ENCODE measurements around the gene CCDC15. TPM values are rescaled to one million over a fixed set of nuclear protein-coding genes. Genes with fewer than 3 reads are reported as not detected.

CCDC15 gene
- total RNA-seq, 3 donors from 2014 or later: 0.73 to 1.8 (median 1.6) TPM

- DNase-seq (no peak), ATAC-seq (no peak)
- H3K4me3 ChIP-seq: no peak overlapping the region
- TF ChIP-seq, protein P1, sequence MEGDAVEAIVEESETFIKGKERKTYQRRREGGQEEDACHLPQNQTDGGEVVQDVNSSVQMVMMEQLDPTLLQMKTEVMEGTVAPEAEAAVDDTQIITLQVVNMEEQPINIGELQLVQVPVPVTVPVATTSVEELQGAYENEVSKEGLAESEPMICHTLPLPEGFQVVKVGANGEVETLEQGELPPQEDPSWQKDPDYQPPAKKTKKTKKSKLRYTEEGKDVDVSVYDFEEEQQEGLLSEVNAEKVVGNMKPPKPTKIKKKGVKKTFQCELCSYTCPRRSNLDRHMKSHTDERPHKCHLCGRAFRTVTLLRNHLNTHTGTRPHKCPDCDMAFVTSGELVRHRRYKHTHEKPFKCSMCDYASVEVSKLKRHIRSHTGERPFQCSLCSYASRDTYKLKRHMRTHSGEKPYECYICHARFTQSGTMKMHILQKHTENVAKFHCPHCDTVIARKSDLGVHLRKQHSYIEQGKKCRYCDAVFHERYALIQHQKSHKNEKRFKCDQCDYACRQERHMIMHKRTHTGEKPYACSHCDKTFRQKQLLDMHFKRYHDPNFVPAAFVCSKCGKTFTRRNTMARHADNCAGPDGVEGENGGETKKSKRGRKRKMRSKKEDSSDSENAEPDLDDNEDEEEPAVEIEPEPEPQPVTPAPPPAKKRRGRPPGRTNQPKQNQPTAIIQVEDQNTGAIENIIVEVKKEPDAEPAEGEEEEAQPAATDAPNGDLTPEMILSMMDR (IDR thresholded peaks at IDR 0.05): no peak
- H3K9me3 ChIP-seq: no peaks in the 10 kb centered on the region
- no peaks in the 10 kb centered on the region for H3K36me3 ChIP-seq (ENCODE audit: low read depth)
- no peaks in the 10 kb centered on the region for H3K4me1 ChIP-seq (ENCODE audit: low read depth)
- intact Hi-C loops (cut with DNase I, micrococcal nuclease): no loop called here
These were observed 124.0 kb downstream of the CCDC15 start for GRCh38 chr11:125078016-125078415.

DNA sequence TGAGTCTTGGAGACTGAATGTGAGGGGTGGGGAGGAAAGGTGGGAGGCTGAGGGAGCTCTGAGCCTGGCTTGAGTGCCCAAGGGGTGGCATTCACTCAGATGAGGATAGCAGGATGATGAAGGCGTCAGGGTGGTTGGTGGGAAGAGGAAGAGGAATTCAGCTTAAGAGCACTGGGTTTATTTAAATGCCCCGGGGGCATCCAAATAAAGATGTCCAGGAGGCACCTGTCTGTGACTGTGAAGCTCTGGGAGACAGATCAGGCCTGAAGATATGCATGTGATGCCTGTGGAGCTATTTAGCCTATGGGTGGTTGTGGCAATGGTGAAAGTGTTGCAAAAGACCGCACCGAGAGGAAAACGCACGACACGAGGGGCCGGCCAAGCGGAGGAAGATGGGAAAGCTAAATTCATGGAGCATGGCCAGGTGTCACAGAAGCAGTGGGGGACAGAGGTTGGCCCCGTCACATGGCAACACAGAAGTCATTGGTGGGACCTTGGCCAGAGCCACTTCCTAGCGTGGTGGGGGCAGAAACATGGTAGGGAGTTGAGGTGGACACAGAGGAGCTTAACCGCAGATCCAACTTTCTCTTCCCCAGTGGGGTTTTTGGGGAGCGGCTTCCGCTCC, 124.6 kb downstream of the CCDC15 start:
- ATAC-seq (no peak), DNase-seq (no peak)
- H3K36me3 ChIP-seq (ENCODE audit: low read depth): no peaks in the 10 kb centered on the region
- H3K4me3 ChIP-seq: no peak overlapping the region
- H3K9me3 ChIP-seq: no peaks in the 10 kb centered on the region
- intact Hi-C loops (cut with DNase I, micrococcal nuclease): no loop called here
- H3K4me1 ChIP-seq (ENCODE audit: low read depth): no peaks in the 10 kb centered on the region
- TF ChIP-seq, protein P1 (IDR thresholded peaks at IDR 0.05): no peak

- intact Hi-C loops (cut with DNase I, micrococcal nuclease): no loop called here
- ATAC-seq (no peak), DNase-seq (no peak)
- H3K4me3 ChIP-seq: no peak overlapping the region
- H3K4me1 ChIP-seq (ENCODE audit: low read depth): no peaks in the 10 kb centered on the region
- no peaks in the 10 kb centered on the region for H3K36me3 ChIP-seq (ENCODE audit: low read depth)
- TF ChIP-seq, protein P1 (IDR thresholded peaks at IDR 0.05): no peak
- no peaks in the 10 kb centered on the region for H3K9me3 ChIP-seq
These were observed 125.3 kb downstream of the CCDC15 start for GRCh38 chr11:125079151-125079877.

GRCh38 chr11:125079878-125080530, 126.0 kb downstream of the CCDC15 start:
- no peak overlapping the region for H3K4me3 ChIP-seq
- intact Hi-C loops (cut with DNase I, micrococcal nuclease): no loop called here
- no peaks in the 10 kb centered on the region for H3K4me1 ChIP-seq (ENCODE audit: low read depth)
- ATAC-seq: no peak
- no peaks in the 10 kb centered on the region for H3K36me3 ChIP-seq (ENCODE audit: low read depth)
- TF ChIP-seq, protein P1 (IDR thresholded peaks at IDR 0.05): no peak
- no peak for DNase-seq
- no peaks in the 10 kb centered on the region for H3K9me3 ChIP-seq

DNA sequence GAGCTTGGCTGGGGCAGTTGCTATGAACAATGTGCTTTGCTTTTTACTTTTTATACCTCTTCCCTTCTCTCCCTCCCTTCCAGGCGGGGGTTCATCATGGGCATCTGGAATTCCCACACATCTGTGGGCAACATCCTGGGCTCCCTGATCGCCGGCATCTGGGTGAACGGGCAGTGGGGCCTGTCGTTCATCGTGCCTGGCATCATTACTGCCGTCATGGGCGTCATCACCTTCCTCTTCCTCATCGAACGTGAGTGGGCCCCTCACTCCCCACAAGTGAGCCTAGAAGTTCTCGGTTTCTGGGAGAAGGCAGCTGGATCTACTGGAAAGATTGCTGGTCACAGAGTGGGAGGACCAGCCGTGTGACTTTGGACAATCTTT, 126.5 kb downstream of the CCDC15 start:
- ATAC-seq: no peak

More for the DNA sequence above, 126.5 kb downstream of the CCDC15 start:
- DNase-seq: no peak
- no peaks in the 10 kb centered on the region for H3K4me1 ChIP-seq (ENCODE audit: low read depth)
- TF ChIP-seq, protein P1 (IDR thresholded peaks at IDR 0.05): no peak
- H3K4me3 ChIP-seq: no peak overlapping the region
- H3K9me3 ChIP-seq: no peaks in the 10 kb centered on the region
- H3K36me3 ChIP-seq (ENCODE audit: low read depth): no peaks in the 10 kb centered on the region
- intact Hi-C loops (cut with DNase I, micrococcal nuclease): no loop called here
